ENCODE data around the gene GSG1L.

DNA sequence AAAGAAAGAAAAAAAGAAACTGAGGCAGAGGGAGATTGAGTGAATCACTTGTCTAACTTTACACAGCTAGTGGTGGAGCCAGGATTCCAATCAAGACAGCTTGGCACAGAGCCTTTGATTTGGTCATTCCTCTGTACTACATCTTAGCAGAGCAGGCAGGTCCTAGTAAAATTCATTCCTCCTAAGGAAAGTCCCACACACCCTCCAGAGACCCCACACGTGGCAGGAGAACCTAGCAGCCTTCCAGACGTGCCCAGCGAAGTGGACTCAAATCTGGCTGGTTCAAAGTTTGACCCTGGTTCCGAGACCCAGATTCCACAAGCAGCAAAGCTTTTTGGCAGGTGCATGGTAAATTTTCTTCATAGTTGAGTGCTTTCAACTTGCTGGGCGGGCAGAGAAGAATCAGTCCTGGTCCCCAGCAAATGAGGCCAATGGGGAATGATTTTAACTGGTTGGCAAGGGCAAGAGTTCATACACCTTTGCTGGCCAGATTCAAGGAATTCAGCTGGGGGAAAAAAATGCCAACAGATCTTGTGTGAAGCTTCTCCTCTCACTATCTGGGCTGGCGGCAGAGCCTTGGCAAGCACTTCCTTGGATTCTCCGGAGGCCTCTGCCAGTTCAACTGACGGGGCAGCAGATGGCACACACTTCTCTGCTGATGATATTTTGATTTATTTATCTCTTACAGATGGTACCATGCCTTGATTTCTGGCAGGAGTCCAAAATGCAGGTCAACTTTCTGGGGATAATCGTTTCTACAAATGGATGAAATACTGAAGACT, 82.4 kb downstream of the GSG1L start:
- TF ChIP-seq, protein P1, sequence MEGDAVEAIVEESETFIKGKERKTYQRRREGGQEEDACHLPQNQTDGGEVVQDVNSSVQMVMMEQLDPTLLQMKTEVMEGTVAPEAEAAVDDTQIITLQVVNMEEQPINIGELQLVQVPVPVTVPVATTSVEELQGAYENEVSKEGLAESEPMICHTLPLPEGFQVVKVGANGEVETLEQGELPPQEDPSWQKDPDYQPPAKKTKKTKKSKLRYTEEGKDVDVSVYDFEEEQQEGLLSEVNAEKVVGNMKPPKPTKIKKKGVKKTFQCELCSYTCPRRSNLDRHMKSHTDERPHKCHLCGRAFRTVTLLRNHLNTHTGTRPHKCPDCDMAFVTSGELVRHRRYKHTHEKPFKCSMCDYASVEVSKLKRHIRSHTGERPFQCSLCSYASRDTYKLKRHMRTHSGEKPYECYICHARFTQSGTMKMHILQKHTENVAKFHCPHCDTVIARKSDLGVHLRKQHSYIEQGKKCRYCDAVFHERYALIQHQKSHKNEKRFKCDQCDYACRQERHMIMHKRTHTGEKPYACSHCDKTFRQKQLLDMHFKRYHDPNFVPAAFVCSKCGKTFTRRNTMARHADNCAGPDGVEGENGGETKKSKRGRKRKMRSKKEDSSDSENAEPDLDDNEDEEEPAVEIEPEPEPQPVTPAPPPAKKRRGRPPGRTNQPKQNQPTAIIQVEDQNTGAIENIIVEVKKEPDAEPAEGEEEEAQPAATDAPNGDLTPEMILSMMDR (optimal IDR thresholded peaks at IDR 0.05 in 1 of 3, IDR thresholded peaks at IDR 0.05 in 1 of 3, conservative IDR thresholded peaks at IDR 0.05 in 1 of 3; ENCODE audit: extremely low read depth in 1 of 3, insufficient read depth in 2 of 3, low read length in 3 of 3), result no peak
- no peak for TF ChIP-seq EZH2 (IDR thresholded peaks at IDR 0.05; ENCODE audit: low read length)

All from keratinocyte (primary cell).